Measurements from ENCODE around the gene USP46. TPM values are rescaled to one million over a fixed set of nuclear protein-coding genes. Genes with fewer than 3 reads are reported as not detected.

Gene USP46
- total RNA-seq, 1 experiment from 2014 or later: 19.2 TPM

DNA sequence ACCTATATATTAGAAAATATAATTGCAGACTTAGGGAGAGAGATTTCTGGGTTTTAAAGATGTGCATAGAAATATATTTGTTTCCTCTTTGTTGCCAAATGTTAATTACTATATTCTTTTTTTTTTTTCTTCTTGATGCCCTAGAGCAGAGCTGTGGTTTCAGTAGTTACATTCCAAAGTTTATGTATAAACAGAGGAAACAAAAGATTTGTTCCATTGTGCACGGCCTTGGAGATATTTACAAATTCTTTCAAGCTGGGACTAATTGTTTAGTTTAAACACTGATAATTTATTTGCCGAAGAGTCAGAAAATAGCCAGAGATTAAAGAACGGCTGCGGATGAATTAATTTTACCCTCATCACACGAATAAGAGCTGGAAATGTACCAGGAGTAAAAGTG is 85.1 kb downstream of the USP46 start:
- no peak for DNase-seq (ENCODE audit: low read depth)

DNA sequence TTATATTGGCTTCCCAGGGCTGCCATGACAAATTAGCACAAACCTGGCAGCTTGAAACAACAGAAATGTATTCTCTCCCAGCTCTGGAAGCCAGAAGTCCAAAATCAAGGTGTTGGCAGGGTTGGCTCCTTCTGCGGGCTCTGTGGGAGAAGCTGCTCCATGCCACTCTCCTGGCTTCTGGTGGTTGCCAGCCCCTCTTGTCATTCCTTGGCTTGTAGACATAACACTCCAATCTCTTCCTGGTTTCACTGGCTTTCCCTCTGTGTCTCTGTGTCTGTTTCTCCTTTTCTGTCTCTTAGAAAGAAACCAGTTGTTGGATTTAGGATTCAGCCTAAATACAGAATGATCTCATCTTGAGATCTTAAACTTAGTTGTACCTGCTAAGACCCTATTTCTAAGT is 85.5 kb downstream of the USP46 start:
- no peak for DNase-seq (ENCODE audit: low read depth)

GRCh38 chr4:52572936-52573485 is 86.1 kb downstream of the USP46 start:
- peak; percentile 32 for DNase-seq (ENCODE audit: low read depth)

DNA sequence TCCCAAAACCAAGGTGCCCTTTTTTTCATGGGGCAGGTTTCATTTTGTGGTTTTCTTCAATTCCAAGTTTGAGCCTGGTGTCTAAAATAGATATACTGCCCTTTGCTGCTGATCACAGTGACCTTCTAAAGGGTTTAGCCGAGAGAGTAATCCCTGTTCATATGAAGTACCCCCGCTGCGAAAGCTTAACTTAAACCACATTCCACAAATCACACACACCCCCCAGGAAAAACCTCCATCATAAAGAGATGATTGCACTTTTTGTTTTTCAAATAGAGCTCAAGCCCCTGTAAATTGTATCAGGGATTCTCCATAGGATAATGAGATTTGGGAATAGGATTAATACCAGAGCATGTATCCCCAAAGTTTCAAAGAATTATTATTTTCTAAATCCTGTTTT is 90.8 kb downstream of the USP46 start:
- DNase-seq (ENCODE audit: low read depth): no peak

GRCh38 chr4:52566136-52567031 is 92.7 kb downstream of the USP46 start:
- no peak for DNase-seq (ENCODE audit: low read depth)

- DNase-seq (ENCODE audit: low read depth): no peak
Observed at GRCh38 chr4:52560844-52561280, 98.2 kb downstream of the USP46 start.

- DNase-seq (ENCODE audit: low read depth): no peak
Observed at GRCh38 chr4:52555356-52555716, 103.8 kb downstream of the USP46 start.

DNA sequence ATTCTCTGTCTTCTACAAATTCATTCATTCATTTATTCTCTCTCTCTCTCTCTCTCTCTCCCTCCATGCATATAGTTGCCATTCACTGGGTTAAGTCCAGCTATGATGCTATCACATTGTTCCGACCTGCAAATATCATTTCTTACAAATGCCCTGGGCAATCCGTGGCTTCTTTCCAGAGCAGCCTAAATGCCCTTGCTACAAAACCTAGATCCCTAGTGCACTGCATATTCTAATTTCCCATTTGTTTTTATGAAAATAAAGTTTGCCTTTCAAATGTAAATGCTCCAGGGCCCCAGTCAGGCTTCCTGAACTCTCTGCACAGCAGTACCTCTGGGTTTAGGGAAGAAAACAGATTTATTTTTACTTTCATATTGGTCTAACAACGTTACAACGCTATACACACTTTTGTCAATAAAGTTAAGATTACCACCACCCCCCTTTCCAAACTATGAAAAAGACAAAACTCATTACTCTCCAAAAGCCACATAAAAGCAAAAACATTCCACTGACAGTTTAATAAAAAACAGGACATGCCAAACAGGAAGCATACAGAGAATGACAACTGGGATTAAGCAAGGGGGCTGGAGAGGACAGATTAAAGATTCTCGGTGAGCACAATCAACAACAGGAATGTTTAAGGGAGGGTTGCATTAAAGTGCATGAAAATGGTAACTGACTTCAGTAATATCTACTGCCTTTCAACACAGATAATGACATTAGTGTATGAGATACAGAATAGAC is 104.3 kb downstream of the USP46 start:
- DNase-seq (ENCODE audit: low read depth): no peak

GRCh38 chr4:52552778-52553177 is 106.3 kb downstream of the USP46 start:
- DNase-seq (ENCODE audit: low read depth): no peak

DNA sequence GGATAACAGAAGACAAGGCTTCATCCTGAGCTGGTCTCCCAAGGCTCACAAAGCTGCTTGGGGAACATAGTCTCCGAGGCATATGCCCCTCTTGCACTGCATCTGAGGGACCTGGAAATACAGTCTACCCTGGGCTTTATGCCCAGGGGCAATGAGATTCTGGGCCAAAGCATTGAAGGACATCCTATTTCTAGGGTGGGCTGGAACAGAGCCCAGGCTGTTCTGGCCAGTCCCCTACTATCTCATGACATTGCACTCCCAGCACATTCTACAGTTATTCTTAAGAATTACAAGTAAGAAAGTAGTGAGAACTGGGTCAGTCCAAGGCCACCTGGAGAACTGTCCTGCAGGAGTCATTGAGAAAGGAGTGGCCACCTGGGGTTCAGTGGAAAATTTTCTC is 107.6 kb downstream of the USP46 start:
- DNase-seq (ENCODE audit: low read depth): no peak

GRCh38 chr4:52550186-52550585 is 108.9 kb downstream of the USP46 start:
- DNase-seq (ENCODE audit: low read depth): no peak

GRCh38 chr4:52548818-52549570 is 110.1 kb downstream of the USP46 start:
- no peak for DNase-seq (ENCODE audit: low read depth)

GRCh38 chr4:52546449-52546848 is 112.7 kb downstream of the USP46 start:
- DNase-seq (ENCODE audit: low read depth): no peak

DNA sequence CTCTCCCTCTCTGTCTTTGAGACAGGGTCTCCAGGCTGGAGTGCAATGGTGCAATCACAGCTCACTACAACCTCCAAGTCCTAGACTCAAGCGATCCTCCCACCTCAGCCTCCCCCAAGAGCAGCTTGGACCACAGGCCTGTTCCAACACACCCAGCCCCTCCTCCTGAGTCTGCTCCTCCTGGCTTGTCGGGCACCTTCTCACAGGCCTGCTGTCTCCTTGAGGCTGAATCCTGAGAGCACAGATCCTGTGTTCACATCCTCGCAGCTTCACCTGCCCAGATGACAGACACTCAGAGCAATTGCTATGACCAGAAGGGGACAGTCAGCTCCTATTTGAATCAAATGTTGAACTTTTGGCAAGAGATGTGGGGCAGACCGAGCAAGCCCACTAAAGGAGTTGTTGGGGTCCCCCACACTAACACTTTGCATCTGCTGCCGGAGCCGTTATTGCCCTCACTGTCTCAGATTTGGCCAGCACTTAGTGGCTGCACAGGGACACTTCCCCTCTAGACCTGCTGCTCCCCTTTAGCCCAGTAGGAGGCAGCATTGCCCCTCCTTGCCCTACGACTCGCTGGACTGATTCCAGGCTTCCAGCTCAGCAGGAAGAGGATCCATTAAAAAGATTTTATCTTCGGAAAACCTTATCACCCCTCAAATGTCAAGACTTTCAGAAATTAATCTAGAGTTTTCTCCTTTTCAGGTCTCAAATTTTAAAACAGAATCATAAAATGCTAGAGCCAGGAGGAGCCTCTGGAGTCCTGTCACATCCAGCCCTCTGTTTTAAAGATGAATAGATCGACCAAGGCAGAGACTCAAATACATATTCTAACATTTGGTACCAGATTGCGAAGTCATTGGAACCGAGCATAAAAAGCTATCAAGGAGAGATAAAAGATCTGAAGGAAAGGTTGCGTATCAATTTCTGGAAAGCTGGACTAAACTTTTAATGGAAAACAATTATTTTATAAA is 113.7 kb downstream of the USP46 start:
- DNase-seq (ENCODE audit: low read depth): peak; percentile 50

Other genes starting within 250 kb of the USP46 start
- 0.26 and 0.34 TPM in 2 replicates for gene ERVMER34-1, start 92.1 kb upstream of the USP46 start, total RNA-seq (2014; rRNA removed)
- 0.17 and 0.32 TPM in 2 replicates for gene RASL11B, start 203.0 kb upstream of the USP46 start, total RNA-seq (2014; rRNA removed)

All from LHCN-M2 (cell line).